Fibroblast of lung (primary cell): ENCODE measurements around the gene ROBO1.

Source experiments
- EZH2 ChIP-seq: IDR thresholded peaks from 2 replicates; pipeline ENCODE4 v1.5.1; 2012; ENCODE audit warnings: low read length, control low read depth, mild to moderate bottlenecking; ENCODE audit errors: missing control alignments
- TF ChIP-seq, protein P1 (sequence below), 2 donors: IDR thresholded peaks in 1 of 2; conservative IDR thresholded peaks in 1 of 2; 1 replicate in 1 of 2; 2 replicates in 1 of 2; pipeline ENCODE4 v1.5.1; 2011 to 2012; ENCODE audit warnings: low read length in 2 of 2, control low read depth in 1 of 2, inconsistent platforms in 1 of 2, low read depth in 1 of 2, mild to moderate bottlenecking in 1 of 2

GRCh38 chr3:78629544-78629943 lies 1138.3 kb downstream of the ROBO1 start:
- TF ChIP-seq, protein P1, sequence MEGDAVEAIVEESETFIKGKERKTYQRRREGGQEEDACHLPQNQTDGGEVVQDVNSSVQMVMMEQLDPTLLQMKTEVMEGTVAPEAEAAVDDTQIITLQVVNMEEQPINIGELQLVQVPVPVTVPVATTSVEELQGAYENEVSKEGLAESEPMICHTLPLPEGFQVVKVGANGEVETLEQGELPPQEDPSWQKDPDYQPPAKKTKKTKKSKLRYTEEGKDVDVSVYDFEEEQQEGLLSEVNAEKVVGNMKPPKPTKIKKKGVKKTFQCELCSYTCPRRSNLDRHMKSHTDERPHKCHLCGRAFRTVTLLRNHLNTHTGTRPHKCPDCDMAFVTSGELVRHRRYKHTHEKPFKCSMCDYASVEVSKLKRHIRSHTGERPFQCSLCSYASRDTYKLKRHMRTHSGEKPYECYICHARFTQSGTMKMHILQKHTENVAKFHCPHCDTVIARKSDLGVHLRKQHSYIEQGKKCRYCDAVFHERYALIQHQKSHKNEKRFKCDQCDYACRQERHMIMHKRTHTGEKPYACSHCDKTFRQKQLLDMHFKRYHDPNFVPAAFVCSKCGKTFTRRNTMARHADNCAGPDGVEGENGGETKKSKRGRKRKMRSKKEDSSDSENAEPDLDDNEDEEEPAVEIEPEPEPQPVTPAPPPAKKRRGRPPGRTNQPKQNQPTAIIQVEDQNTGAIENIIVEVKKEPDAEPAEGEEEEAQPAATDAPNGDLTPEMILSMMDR (conservative IDR thresholded peaks at IDR 0.05 in 1 of 2, IDR thresholded peaks at IDR 0.05 in 1 of 2; ENCODE audit: low read depth in 1 of 2, low read length in 2 of 2), result no peak
- TF ChIP-seq EZH2, result no peak
